Measurements from ENCODE around the gene TTC12.

- TF ChIP-seq CTCF (conservative IDR thresholded peaks at IDR 0.05 in 1 of 2, IDR thresholded peaks at IDR 0.05 in 1 of 2; ENCODE audit: low read depth in 1 of 2, low read length in 2 of 2): peak in 1 of 2 donors; percentile 28
- no peak for TF ChIP-seq EZH2 (IDR thresholded peaks at IDR 0.05; ENCODE audit: low read length, missing control alignments)
Measured at GRCh38 chr11:113372309-113372708, 57.9 kb downstream of the TTC12 start.
